Left renal pelvis (tissue), 4 donors: ENCODE results near the gene SAMD4A. TPM values are rescaled to one million over a fixed set of nuclear protein-coding genes. Genes with fewer than 3 reads are reported as not detected.
"Not testable (repeated sequence)": the region's sequence is repeated elsewhere in the genome, so short reads cannot be mapped to it uniquely, and the experiment has no call there.

Experiments
- DNase-seq, 4 donors: peaks; one replicate each; pipeline ENCODE4 v3.0.0-alpha.2; 2013; ENCODE audit warnings: low read depth in 4 of 4, low spot score in 3 of 4
- polyA plus RNA-seq, 4 donors: library from polyadenylated mRNA; unstranded; fragments of 120-200 nt; gene quantifications; one replicate each; pipeline ENCODE4 v1.2.1, GENCODE V29; 2013; ENCODE audit not compliant: insufficient read length in 4 of 4

SAMD4A gene
- polyA plus RNA-seq, 4 donors: 9.4 to 16.9 (median 10.3) TPM

DNA sequence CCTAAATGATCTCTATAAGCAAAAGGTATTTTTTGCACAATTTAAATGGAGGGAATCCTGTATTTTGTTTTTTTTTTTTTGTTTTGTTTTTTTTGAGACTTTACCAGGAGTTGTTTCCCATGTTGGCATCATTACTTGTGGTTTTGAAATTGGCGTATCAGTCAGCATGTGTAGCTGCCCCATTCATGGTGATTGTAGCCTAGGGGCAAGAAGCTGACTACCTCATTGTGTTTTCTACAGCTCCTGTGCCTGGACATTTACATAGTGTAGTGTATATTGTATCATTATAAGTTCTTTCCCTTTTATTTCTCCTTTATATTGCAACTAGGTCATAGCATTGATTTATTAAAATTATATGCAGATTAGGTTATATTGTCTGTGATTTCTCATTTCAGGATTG, 24.5 kb downstream of the SAMD4A start:
- DNase-seq: no peak

DNA sequence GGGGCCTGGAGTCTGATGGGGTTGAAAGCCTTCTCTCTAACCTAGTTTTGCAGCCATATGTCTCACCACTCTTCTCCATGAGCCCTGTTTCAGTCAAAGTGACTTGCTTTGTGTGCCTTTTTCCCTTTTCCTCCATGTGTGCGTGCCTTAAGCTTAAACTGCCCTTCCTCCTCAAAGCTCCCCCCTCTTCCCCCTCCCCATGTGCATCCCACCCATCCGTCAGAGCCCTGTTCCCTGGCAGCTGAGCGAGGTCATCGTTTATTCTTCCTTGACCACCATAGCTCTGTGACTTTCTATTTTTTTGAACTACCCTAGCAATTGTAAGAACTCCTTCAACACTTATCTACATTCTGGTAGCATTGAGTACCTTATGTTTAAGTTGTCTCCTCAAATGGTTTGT, 24.9 kb downstream of the SAMD4A start:
- DNase-seq: no peak

DNA sequence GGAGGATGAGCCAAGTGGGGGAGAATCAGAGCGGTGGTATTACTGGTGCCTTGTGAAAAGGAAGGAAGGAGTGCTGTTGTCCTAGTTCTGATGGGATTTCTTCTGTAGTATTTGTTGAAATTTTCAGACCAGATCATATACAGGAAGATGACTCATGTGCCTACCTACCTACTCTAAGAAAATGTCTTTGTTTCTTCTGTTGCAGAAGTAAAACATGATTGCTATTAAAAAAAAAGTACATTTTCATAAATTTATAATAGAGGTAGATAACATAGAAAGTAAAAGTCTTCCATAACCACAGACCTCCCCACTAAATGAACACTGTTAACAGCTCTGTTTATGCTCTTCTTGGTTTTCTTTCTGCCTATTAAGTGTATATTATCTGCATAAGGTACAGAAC, 26.9 kb downstream of the SAMD4A start:
- no peak for DNase-seq

DNA sequence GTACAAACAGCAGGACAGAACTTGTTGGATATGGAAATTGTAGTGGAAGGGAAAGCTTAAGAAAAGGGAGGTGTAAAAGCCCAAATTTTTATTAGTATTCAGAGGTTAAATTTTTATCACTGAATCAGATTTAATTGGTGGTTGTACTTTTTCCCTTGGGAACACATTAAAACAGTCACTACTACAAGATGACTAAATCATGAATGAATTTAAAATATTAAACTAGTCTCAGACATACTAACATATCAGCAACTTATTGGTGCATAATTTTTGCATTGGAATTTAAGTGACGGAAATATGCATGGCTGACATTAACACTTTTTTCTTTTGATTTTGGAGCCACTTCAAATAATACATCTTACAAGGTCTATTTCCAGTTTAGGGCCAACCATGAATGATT, 27.6 kb downstream of the SAMD4A start:
- no peak for DNase-seq

DNA sequence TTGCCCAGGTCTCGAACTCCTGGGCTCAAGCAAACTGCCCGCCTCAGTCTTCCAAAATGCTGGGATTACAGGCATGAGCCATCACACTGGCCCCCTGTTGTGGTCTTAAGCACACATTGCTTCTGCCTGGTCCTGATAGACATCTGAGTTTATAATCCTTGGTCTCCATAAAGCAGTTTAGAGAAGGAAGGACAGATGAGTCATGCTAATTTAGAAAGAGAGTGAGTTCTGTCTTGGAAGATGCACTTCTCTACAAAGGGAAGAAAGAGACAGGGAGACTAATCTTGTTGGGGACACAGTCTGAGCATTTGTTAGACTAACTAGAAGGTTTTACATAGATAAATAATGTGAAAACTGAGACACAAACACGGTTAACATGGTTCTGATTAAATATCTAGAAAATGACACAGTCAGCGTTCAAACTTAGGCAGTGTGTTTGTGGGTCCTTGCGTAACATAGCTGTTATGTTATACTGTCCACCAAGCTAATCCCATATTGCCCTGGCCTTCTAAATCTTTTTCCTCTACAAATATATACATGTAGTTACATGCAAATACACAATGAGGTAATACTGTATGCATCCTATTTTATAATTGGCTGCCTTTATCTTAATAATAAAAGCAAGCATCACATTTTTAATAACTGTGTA, 31.0 kb downstream of the SAMD4A start:
- no peak for DNase-seq

DNA sequence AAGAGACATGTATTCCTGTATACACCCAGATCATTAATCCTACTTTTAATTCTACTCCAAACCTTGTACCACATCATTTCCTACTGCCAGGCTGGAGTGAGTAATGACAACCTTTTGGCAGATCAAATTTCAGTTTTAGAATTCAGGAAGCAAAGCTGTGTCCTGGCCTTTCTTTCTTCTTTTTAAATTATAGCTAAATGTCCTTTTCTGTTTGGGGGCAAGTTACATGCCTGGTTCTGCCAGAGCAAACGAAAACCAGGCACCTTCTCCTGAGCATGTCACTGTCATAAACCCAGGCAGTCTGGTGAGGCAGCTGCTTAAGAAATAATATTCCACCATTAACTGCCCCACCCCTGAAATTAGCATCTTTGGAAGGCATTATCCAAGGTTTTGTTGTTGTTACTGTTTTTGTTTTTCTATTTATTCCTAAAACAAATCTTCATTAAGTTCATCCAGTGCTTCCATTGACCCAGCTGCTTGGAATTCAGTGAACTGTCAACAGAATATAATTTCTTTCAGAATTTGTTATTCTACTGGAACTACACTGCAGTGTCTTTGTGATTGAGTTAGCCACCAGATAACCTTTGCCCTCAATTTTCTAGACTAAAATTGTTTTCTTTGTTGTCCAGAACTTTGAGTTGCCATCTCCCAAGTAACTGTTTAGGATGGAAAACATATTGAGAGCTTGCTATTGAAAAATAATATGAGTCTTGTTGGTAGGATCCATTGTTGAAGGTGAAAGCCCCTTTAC, 33.2 kb downstream of the SAMD4A start:
- DNase-seq: peak in 1 of 4 donors; percentile 35

DNA sequence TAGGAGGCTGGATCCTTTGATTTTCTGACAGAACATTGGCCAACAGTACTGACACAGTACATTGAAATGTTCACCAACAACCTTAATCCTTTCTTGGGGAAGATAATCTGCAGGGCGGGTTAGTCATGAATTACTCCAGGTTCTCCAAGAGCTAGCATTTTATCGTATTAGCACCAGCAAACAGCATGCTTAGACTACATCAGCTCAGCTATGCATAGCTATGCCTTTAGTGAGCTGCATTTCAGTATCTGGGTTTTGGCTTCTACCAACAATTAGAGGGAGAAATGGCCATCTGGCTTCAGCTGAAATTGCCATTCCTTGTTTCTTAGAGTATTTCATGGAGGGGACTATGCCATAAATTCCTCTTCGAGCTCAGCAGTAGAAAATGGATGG, 33.8 kb downstream of the SAMD4A start:
- no peak for DNase-seq

DNA sequence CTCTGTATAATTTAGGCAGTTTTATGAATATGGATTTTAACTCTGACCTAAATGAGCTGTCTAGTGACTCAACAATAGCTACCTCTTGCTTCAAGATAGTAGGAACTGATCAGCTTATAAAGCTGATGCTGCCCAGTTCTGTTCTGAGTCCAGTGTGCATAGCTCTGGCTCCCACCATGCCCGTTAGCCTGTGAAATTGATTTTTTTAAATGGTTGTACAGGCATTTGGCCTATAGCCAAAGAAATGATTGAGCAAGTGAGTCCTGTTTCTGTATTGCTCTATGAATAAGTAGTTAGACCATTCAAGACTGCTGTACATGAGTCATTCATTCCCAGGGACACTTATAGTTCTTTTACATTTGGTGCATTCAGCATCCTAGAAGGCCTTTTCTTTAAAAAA, 36.4 kb downstream of the SAMD4A start:
- DNase-seq: no peak

DNA sequence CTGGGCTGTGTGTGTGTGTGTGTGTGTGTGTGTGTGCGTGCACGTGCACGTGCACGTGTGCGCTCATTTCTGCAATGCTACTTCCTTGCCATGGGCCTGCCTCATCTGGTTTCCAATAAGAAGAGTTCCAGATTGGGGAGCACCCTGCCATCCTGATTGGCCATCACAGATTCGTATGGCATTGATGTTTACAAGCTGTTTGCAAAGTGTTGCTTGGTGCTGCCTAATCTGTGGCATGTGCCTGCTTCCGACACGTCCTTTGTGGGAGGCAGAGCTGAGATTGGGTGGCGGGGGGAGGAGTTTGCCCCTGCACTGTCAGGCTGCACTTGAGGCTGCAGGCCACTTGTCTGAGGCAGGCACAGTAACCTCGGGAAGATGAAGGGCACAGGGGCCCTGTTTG, 39.2 kb downstream of the SAMD4A start:
- no peak for DNase-seq

DNA sequence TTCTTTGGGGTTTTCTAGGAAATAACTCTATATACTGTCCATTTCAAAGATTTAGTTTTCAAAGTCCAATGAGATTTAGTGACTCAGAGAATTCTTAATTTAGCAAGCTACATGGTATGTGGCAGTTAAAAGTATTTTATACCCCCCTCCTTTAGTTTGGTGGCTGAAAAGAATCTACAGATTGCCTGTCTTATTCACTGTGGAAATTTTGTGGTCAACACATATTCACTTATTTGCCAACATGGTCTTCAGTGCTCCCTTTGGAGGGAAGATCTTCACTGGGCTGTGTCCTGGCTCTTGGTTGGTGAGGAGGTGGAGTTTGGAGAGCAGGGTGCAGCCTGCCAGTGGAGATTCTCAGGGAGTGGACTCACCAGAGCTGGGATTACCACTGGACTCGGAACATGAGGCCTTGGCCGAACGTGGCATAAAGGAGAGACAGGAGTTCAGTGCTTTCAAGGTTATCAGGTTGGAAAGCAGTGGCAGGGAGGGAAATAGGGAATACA, 39.8 kb downstream of the SAMD4A start:
- no peak for DNase-seq

DNA sequence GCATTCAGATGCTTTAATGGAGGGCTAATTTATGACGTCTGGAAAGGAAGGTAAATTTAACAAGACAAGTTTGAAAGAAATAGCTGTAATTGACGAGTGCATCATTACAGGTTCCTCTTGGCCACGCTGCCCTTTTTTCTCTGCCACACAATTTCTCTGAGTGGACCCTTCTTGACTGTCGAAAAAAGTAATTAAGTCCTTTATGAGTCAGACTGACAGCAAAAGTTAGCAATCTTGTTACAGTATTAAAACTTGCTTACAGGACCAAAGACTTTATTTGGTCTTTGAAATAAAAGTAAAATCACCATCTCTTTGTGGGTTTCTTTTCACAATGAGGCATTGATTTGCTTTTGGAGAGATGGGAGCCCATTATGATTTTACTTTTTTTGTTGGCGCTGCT, 42.6 kb downstream of the SAMD4A start:
- no peak for DNase-seq

DNA sequence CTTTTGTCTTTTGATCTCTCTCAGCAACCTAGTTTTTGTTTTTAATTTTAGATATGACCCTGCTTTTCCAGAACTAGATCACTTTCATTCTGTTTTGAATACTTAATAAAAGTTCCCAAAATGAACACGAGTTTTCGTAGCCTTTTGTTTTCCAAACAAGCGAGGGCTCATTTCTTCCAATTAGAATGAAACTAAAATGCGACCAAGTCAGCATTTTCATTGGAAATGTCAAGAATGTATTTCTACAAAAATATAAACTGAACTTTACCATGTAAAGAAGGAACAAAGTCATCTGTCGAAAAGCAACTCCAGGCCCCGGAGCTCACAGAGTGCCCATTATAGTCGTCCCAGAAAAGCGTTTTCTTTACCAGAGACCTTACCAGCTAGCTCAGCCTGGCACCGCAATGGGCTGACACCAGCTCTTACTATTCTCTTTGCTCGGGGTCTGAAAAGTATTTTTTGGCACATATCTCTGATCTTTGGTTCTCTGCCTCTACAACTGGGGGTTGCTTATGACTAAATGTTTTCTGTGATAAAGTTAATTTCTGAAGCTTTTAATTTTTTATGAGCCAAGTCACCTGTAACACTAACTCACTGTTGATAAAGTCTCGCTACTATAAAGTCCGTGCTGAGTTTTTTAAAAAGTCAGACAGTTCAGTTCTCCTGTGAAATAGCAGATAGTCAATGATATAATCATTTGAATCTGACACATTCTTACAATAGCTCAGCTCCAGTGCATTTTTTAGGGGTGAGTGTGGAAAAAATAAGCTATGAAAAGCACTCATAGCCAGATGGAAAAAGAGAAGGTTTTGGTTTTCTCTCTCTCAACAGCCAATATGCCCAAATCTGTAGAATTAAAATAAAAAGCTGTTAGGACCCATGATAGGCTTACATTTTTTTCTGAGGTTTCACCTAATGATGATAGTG, 43.4 kb downstream of the SAMD4A start:
- DNase-seq: no peak

DNA sequence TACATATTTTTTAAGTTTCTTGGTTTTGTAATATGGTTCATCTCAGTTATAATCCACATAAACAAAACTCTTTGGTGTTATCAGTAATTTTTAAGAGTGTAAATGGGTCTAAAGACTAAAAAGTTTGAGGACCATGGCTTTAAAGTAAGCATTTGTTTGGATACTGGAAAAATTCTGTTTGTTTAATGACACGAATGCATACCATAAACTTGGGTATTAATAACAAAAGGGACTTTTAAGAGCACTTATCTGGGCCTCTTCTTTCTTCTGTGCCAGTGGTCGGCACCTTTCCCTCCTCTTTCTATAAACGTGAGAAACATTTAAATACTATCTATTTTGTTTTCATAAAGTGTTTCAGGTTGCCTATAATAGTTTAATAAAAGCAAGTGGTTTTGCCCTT, 47.4 kb downstream of the SAMD4A start:
- DNase-seq: no peak

DNA sequence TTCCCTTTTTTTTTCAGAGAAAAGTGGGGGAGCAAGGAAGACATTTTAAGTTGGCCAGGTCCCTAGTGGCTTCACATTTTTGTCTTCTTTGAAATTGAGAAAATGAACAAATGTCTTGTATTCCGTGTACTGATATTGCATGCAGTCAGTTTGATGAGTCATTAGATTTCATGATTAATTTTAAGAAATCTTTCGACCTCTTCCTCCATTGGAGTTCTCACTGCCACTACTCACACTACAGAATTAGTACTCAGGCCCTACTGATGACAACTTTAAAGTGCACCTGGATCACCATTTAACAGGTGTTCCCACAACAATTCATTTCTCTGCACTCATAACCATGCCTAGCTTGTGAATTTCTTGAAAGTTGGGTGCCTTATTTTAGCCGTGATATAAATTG, 50.5 kb downstream of the SAMD4A start:
- DNase-seq: no peak

DNA sequence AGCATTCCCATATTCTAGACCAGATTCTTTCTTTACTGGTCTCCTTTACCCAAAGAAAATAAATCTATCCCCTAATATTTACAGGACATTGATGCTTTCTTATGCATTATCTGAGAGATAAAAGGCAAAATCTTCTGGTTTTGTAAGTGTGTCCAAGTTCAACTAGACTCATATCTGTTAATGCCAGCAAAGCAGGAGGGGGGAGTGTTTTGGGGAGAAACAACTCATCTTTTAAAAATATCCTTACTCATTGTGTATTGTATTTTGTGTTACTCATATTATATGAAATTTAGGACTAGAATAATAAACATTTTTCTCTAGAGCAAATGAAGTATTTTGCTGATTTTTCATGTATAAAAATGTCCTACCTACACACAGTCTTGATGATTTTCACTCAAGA, 54.8 kb downstream of the SAMD4A start:
- DNase-seq: no peak

DNA sequence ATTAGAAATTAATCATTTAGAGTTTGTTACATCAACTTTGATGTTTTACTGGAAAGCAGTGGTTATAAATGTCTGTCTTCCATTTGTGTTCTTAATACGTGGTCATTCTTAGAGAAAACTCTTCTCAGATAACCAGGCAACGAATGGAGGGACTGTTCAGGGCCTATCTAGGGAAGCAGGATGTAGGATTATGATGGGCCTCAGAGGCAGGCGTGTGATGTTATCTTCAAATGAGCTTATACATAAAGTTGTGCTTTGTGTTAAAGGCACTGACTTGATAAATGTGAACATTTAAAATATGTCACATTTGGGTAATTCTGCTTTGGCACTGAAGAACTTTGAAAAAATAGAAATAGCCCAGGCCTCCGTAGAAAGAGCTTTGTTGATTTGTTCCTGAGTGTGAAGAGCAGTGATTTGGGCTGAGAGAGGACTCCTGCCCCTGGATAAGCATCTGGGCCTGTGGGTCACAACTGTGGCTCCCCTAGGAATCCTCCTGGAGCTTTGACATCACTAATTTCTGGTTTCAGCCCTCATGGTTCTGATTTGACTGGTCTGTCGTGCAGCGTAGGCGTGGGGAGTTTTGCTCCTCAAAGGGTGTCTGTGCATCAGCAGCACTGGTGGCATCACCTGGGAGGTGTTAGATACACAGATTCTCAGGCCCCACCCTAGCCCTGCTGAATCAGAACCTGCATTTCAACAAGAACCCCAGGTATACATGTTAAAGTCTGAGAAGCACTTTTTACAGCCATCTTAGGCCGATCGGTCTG, 55.4 kb downstream of the SAMD4A start:
- DNase-seq: no peak

DNA sequence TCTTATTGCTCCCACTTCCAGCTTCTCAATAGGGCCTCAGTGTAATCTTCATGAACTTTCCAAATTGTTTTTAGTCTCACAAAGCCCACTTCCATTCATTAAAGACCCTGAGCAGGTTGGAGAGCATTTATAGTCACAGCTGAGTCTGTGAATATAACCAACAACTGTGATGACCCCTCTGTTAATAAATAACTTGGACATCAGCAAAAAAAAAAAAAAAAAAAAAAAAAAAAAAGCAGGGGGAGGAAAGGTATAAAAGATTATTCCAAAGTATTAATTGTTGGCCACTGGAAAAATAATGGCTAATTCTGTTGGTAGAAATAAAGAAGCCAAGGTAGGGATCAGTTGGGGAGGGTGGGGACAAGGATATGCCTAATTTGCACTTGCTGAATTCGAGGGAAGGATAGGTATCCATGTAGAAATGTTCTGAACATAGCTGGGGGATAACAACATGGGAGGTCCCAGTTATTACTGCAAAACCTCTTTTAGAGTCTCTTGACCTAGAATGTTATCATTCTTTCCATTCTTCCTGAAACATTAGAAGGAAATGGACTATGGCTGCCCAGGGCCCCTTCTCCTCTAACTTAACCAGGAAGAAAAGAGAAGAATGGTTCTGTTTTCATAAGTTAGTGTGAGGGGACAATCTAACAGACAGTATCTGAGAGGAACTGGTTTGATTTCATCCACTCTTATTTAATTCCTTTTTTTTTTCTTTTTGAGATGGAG, 56.5 kb downstream of the SAMD4A start:
- no peak for DNase-seq

DNA sequence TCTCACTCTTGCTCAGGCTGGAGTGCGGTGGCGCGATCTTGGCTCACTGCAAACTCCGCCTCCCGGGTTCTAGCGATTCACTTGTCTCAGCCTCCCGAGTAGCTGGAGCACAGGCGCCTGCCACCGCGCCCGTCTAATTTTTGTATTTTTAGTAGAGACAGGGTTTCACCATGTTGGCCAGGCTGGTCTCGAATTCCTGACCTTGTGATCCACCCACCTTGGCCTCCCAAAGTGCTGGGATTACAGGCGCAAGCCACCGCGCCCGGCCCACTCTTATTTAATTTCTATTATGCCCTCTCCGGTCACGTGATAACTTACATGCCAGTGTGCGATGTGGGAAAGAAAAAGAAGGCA, 57.1 kb downstream of the SAMD4A start:
- DNase-seq: not testable (repeated sequence)

DNA sequence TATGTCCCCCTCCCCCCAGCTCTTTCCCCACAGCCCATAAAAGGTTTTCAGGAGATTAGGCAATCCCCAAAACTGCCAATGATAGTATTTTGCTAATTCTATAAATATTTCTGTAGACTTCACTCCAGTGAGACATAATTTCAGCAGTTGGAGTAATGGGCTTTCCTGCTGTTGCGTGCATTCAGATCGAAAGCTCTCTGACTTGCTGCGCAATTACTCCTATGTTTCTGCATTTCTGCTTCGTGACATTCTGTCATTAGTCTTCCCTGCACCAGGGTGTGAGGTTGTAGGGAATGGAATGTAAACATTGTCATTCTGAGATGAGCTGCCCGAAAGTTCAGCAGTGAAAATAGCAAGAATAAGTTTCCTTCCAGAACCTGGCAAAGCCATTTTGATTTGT, 58.2 kb downstream of the SAMD4A start:
- DNase-seq: no peak

DNA sequence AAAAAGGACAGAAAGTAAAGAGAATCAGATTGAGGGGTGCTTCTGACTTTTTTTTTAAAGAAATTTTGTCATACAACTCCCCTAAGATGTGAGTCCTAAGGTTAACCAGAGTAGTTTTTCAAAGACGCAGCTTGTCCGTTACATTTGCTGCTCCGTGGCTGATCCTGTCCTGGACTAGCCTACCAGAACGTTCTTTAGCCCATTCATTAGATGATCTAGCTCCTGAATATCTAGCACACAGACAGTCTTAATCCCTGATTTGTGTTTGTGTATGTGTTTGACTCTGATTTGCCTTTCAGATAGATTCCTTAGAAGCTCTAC, 60.3 kb downstream of the SAMD4A start:
- no peak for DNase-seq
